ENCODE measurements around the gene KDF1. TPM values are rescaled to one million over a fixed set of nuclear protein-coding genes. Genes with fewer than 3 reads are reported as not detected.
"Not testable (repeated sequence)": the region's sequence is repeated elsewhere in the genome, so short reads cannot be mapped to it uniquely, and the experiment has no call there.

The KDF1 gene
- total and polyA plus RNA-seq, 4 donors = 1.0 to 4.6 (median 1.8) TPM

GRCh38 chr1:26993237-26994019 lies 33.2 kb upstream of the KDF1 start, which contains the start of gene TRNP1:
TSS of gene TRNP1 (plus strand) at chr1:26993692. CDS start at chr1:26993787, 95 bp downstream.
- 2% methylated on average over 61 of the region's 61 CpGs for WGBS
- H3K27ac ChIP-seq (ENCODE audit: low read depth in 1 of 2, low read length in 2 of 2) = no peak within 1 kb of the TSS
- no peaks in the 10 kb centered on the region for H3K36me3 ChIP-seq (ENCODE audit: control insufficient read depth in 4 of 4, insufficient read depth in 3 of 4, low read depth in 1 of 4, low read length in 3 of 4)
- H3K4me3 ChIP-seq (ENCODE audit: low read depth in 1 of 3, low read length in 3 of 3) = peak within 1 kb of the TSS in 2 of 3 donors; percentile 5 to 65
- no peak within 1 kb of the TSS for H3K9ac ChIP-seq (ENCODE audit: low read depth in 1 of 2, low read length in 2 of 2)
- DNase-seq (ENCODE audit: low spot score) = peak; percentile 87
- H3K4me1 ChIP-seq (ENCODE audit: control insufficient read depth in 4 of 4, insufficient read depth in 4 of 4, low read length in 3 of 4) = peaks cover 7 to 22% (median 14%) of the 10 kb centered on the region in 4 donors
- no peaks in the 10 kb centered on the region for H3K27me3 ChIP-seq (ENCODE audit: control insufficient read depth in 4 of 4, insufficient read depth in 4 of 4, low read length in 3 of 4)
- H3K9me3 ChIP-seq (ENCODE audit: control insufficient read depth in 4 of 4, low read length in 3 of 4) = no peaks in the 10 kb centered on the region
- TF ChIP-seq GABPA (IDR thresholded peaks at IDR 0.05 in 1 of 2, conservative IDR thresholded peaks at IDR 0.05 in 1 of 2) (no peak), CTCF (IDR thresholded peaks at IDR 0.05; ENCODE audit: low read depth, low read length, missing input control) (no peak), NR2F2 (IDR thresholded peaks at IDR 0.05) (no peak), MAX (IDR thresholded peaks at IDR 0.05) (no peak), JUND (IDR thresholded peaks at IDR 0.05) (no peak), SP1 (IDR thresholded peaks at IDR 0.05) (no peak), YY1 (IDR thresholded peaks at IDR 0.05) (no peak), ZBTB33 (IDR thresholded peaks at IDR 0.05) (no peak), HNF4A (conservative IDR thresholded peaks at IDR 0.05) (no peak), RAD21 (IDR thresholded peaks at IDR 0.05) (no peak), FOXA2 (IDR thresholded peaks at IDR 0.05) (no peak), TAF1 (conservative IDR thresholded peaks at IDR 0.05) (no peak), ATF3 (IDR thresholded peaks at IDR 0.05) (no peak), EGR1 (IDR thresholded peaks at IDR 0.05; ENCODE audit: low read depth in 2 of 2) (no peak), FOXA1 (IDR thresholded peaks at IDR 0.05) (no peak)

- H3K36me3 ChIP-seq (ENCODE audit: control insufficient read depth in 4 of 4, insufficient read depth in 3 of 4, low read depth in 1 of 4, low read length in 3 of 4) = no peaks in the 10 kb centered on the region
- 66% methylated on average over 10 of the region's 10 CpGs for WGBS
- no peak for DNase-seq (ENCODE audit: low spot score)
- no peak overlapping the region for H3K9ac ChIP-seq (ENCODE audit: low read depth in 1 of 2, low read length in 2 of 2)
- H3K27ac ChIP-seq (ENCODE audit: low read depth in 1 of 2, low read length in 2 of 2) = no peak overlapping the region
- no peaks in the 10 kb centered on the region for H3K27me3 ChIP-seq (ENCODE audit: control insufficient read depth in 4 of 4, insufficient read depth in 4 of 4, low read length in 3 of 4)
- TF ChIP-seq EGR1 (IDR thresholded peaks at IDR 0.05; ENCODE audit: low read depth in 2 of 2) (no peak), TAF1 (conservative IDR thresholded peaks at IDR 0.05) (no peak), ZBTB33 (IDR thresholded peaks at IDR 0.05) (no peak)
- H3K9me3 ChIP-seq (ENCODE audit: control insufficient read depth in 4 of 4, low read length in 3 of 4) = no peaks in the 10 kb centered on the region
- H3K4me3 ChIP-seq (ENCODE audit: low read depth in 1 of 3, low read length in 3 of 3) = no peak overlapping the region
- peaks cover 4 to 22% (median 13%) of the 10 kb centered on the region in 4 donors for H3K4me1 ChIP-seq (ENCODE audit: control insufficient read depth in 4 of 4, insufficient read depth in 4 of 4, low read length in 3 of 4)
Measured at GRCh38 chr1:26991310-26992116, 31.2 kb upstream of the KDF1 start.

- H3K36me3 ChIP-seq (ENCODE audit: control insufficient read depth in 4 of 4, insufficient read depth in 3 of 4, low read depth in 1 of 4, low read length in 3 of 4); H3K9me3 ChIP-seq (ENCODE audit: control insufficient read depth in 4 of 4, low read length in 3 of 4); H3K27me3 ChIP-seq (ENCODE audit: control insufficient read depth in 4 of 4, insufficient read depth in 4 of 4, low read length in 3 of 4); H3K9ac ChIP-seq (ENCODE audit: low read depth in 1 of 2, low read length in 2 of 2); H3K4me3 ChIP-seq (ENCODE audit: low read depth in 1 of 3, low read length in 3 of 3); H3K27ac ChIP-seq (ENCODE audit: low read depth in 1 of 2, low read length in 2 of 2); DNase-seq (ENCODE audit: low spot score): not testable (repeated sequence)
- 82% methylated on average over 12 of the region's 12 CpGs for WGBS
- peaks cover 4 to 19% (median 13%) of the 10 kb centered on the region in 4 donors for H3K4me1 ChIP-seq (ENCODE audit: control insufficient read depth in 4 of 4, insufficient read depth in 4 of 4, low read length in 3 of 4)
Measured at GRCh38 chr1:26989403-26990109, 29.3 kb upstream of the KDF1 start.
